ENCODE measurements around the gene TMED9. TPM values are rescaled to one million over a fixed set of nuclear protein-coding genes. Genes with fewer than 3 reads are reported as not detected.
A peak's percentile ranks its signal among the peaks of the same experiment; 100 is the strongest.

Gene TMED9
- total and polyA plus RNA-seq, 9 of the 15 experiments (the other 6 are each of a cell fraction or from before 2014, with no cell fraction given), result 43.7 to 301 (median 90.0) TPM

DNA sequence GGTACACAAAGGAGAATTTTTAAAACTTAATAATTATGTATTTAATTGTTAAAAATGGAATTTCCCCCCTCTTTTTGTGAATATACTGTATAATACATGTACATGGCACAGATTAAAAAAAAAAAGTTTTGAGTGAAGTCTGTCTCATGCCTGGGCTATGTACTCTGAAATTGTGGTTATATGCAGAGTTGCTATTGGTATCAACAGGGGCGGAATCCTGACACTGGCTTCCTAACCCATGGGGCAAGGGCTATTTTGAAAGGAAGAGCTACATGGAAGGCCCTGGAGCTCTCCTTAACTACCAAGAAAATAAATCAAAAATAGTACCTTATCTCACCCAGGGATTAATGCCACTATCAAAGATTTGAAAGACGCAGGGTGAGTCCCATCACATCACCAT lies 36.8 kb upstream of the TMED9 start:
- FAIRE-seq (no peak), DNase-seq (ENCODE audit: extremely low read depth in 1 of 4, low spot score in 3 of 4) (no peak), ATAC-seq (no peak)
- Histone ChIP-seq H3K4me1 (replicated peaks in 1 of 2; ENCODE audit: control insufficient read depth in 2 of 2, insufficient read depth in 2 of 2, low read length in 2 of 2) (peaks cover 18 to 35% of the 10 kb centered on the region in 2 experiments), H3K36me3 (ENCODE audit: control insufficient read depth, insufficient read depth, low read length) (peaks cover 29% of the 10 kb centered on the region), H3K27ac (ENCODE audit: extremely low read depth, low read depth, low read length) (no peak overlapping the region; the same call in 2 of the 3 replicates), H3K4me3 (no peak overlapping the region), H3K9me1 (ENCODE audit: control insufficient read depth, insufficient read depth, low read length) (no peaks in the 10 kb centered on the region), H2AFZ (ENCODE audit: low read depth, low read length) (peak overlapping the region; percentile 95), H3K9me3 (replicated peaks; ENCODE audit: control insufficient read depth, insufficient read depth, low read depth, low read length) (no peaks in the 10 kb centered on the region), H3K27me3 (ENCODE audit: control insufficient read depth in 2 of 2, insufficient read depth in 2 of 2, low read length in 2 of 2) (no peaks in the 10 kb centered on the region), H3K4me2 (ENCODE audit: insufficient read depth, low read length) (peak overlapping the region; percentile 86; the same call in 1 of the 2 replicates), H3K79me2 (ENCODE audit: control insufficient read depth, insufficient read depth, low read length) (peaks cover 38% of the 10 kb centered on the region), H3K9ac (ENCODE audit: insufficient read depth in 1 of 2, low read depth in 2 of 2, low read length in 2 of 2) (no peak overlapping the region), H4K20me1 (replicated peaks; ENCODE audit: control insufficient read depth, insufficient read depth, low read length) (peaks cover 17% of the 10 kb centered on the region)
- intact Hi-C loops (cut with micrococcal nuclease) (loop anchor here (2.0 kb wide), 1 partner anchor 58 kb away; the partner anchor contains the start of gene PDLIM7), in situ Hi-C loops (cut with MboI) (no loop called here)
- ChIA-PET CTCF (ENCODE audit: low intra/inter-chr PET ratio) (no interaction called here), POLR2A (interaction anchor here (0.7 to 1.4 kb wide), 2 partner anchors 11 to 560 kb away, joined by 3 to 4 read pairs; no protein-coding TSS in a partner anchor)
- no TSS peak for BruUV-seq (replicated peaks)
- WGBS (ENCODE audit: insufficient coverage, low coverage, missing lambda C conversion rate), result 88% methylated on average over 2 of the region's 2 CpGs
- TF ChIP-seq ZNF586 (CRISPR knock-in tag; conservative IDR thresholded peaks at IDR 0.05), result no peak
- no peak for TF ChIP-seq SAP30 (IDR thresholded peaks at IDR 0.05; ENCODE audit: borderline replicate concordance, insufficient read depth, low read depth, low read length, poor library complexity, severe bottlenecking)
- no peak for TF ChIP-seq CREB1 (IDR thresholded peaks at IDR 0.05)
- no peak for TF ChIP-seq CREB1 (CRISPR knock-in tag; IDR thresholded peaks at IDR 0.05)
- no peak for TF ChIP-seq HMGN3 (IDR thresholded peaks at IDR 0.05; ENCODE audit: borderline replicate concordance, extremely low read depth, insufficient read length, low read depth, low read length)
- TF ChIP-seq PCBP2 (IDR thresholded peaks at IDR 0.05; ENCODE audit: low read depth, low read length, poor library complexity, severe bottlenecking), result no peak
- TF ChIP-seq DLX4 (CRISPR knock-in tag; IDR thresholded peaks at IDR 0.05), result no peak

Measured in K562 (cell line).